ENCODE results near the gene CCDC88C. TPM values are rescaled to one million over a fixed set of nuclear protein-coding genes. Genes with fewer than 3 reads are reported as not detected.

CCDC88C gene
- total RNA-seq, 4 donors from 2014 or later: 1.1 to 2.7 (median 2.1) TPM

DNA sequence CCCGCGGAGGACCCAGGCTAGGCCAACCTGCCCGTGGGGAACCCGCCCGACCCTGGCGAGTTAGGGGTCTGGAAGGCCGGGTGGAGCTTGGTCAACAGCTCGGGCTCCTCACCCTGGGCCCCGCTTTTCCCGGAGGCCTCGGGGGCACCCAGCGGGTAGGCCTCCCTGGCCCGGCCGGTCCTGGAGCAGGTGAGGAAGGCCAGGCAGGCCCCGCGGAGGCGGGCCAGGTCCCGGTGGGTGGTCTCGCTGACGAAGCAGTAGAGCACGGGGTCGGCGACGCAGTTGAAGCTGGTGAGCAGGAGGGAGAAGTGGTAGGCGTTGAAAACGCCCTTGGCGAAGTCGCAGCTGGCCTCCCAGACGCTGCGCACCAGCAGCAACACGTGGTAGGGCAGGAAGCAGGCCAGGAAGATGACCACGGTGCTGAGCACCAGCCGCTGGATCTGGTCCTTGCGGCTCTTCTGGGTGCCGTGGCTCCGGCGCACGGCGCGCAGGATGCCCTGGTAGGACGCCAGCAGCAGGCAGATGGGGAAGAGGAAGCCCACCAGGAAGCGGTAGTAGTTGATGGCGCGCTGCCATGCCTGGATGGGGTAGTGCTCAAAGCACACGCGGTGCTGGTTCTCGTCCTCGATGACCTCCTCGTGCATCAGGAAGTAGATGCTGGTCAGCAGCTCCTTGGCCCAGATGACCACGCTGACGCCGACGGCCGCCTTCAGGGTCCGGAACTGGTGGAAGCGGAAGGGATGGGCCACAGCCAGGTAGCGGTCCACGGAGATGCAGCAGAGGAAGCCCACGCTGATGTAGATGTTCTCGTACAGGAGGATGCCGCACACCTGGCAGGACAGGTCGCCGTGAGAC, 183.5 kb downstream of the CCDC88C start:
- H3K9me3 ChIP-seq: no peaks in the 10 kb centered on the region
- H3K4me1 ChIP-seq: no peaks in the 10 kb centered on the region
- TF ChIP-seq, protein P1, sequence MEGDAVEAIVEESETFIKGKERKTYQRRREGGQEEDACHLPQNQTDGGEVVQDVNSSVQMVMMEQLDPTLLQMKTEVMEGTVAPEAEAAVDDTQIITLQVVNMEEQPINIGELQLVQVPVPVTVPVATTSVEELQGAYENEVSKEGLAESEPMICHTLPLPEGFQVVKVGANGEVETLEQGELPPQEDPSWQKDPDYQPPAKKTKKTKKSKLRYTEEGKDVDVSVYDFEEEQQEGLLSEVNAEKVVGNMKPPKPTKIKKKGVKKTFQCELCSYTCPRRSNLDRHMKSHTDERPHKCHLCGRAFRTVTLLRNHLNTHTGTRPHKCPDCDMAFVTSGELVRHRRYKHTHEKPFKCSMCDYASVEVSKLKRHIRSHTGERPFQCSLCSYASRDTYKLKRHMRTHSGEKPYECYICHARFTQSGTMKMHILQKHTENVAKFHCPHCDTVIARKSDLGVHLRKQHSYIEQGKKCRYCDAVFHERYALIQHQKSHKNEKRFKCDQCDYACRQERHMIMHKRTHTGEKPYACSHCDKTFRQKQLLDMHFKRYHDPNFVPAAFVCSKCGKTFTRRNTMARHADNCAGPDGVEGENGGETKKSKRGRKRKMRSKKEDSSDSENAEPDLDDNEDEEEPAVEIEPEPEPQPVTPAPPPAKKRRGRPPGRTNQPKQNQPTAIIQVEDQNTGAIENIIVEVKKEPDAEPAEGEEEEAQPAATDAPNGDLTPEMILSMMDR (IDR thresholded peaks at IDR 0.05 in 4 of 5, conservative IDR thresholded peaks at IDR 0.05 in 1 of 5): no peak
- no peak for TF ChIP-seq POLR2A (IDR thresholded peaks at IDR 0.05)
- in situ Hi-C loops (cut with MboI; ENCODE audit: low sequenced_read_pairs in 4 of 4) (no loop called here), intact Hi-C loops (cut with DNase I; ENCODE audit: low total_unique reads) (no loop called here)
- H3K27me3 ChIP-seq: no peaks in the 10 kb centered on the region
- peaks cover 0 to 18% of the 10 kb centered on the region in 2 donors for H3K36me3 ChIP-seq
- no peak for ATAC-seq
- H3K27ac ChIP-seq: no peak overlapping the region
- H3K4me3 ChIP-seq: no peak overlapping the region
- no peak for DNase-seq

DNA sequence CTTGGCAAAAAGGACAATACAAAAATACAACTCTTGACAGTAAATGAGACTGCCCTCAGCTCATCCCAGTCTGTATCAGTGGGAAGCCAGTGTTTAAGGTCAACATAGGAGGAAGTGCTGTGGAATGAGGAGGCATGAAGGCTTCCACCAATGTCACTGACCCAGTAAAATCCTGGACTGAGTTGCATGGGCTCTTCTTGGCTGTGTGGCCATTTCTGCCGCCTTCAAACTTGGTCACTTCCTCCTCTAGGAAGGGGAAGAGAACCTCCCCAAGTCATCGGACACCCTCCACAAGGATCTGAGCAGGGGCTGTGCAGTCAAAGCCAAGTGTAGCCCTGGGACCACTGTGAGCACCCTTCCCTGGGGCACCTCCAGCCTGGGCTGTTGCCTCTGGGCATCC, 185.0 kb downstream of the CCDC88C start:
- TF ChIP-seq, protein P1 (IDR thresholded peaks at IDR 0.05 in 4 of 5, conservative IDR thresholded peaks at IDR 0.05 in 1 of 5): no peak
- TF ChIP-seq POLR2A (IDR thresholded peaks at IDR 0.05): no peak
- Histone ChIP-seq H3K27me3 (no peaks in the 10 kb centered on the region), H3K4me1 (no peaks in the 10 kb centered on the region), H3K9me3 (no peaks in the 10 kb centered on the region), H3K27ac (no peak overlapping the region), H3K4me3 (no peak overlapping the region), H3K36me3 (peaks cover 0 to 33% of the 10 kb centered on the region in 2 donors)
- no peak for ATAC-seq
- intact Hi-C loops (cut with DNase I; ENCODE audit: low total_unique reads) (no loop called here), in situ Hi-C loops (cut with MboI; ENCODE audit: low sequenced_read_pairs in 4 of 4) (no loop called here)
- no peak for DNase-seq

DNA sequence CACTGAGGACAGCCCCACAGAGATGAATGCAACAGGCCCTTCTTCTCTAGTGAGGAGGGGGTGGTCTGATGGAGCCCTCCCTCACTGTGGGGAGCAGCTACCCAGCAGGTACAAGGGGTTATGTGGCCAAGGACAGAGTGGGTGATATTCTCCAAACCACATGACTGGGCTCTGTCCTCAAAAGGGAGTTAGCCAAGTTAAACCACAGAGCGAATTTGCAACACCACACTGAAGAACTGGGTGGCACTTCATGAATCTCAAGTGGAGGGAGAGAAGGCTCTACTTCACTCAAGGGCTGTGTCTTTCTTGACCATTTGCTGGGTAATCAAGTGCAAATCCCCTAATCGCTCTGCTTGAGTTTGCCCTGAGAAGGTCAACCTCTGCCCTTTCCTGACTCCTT, 185.6 kb downstream of the CCDC88C start:
- TF ChIP-seq POLR2A (IDR thresholded peaks at IDR 0.05): no peak
- TF ChIP-seq, protein P1 (IDR thresholded peaks at IDR 0.05 in 4 of 5, conservative IDR thresholded peaks at IDR 0.05 in 1 of 5): no peak
- H3K9me3 ChIP-seq: no peaks in the 10 kb centered on the region
- no peak for ATAC-seq
- no peak overlapping the region for H3K27ac ChIP-seq
- no peak overlapping the region for H3K4me3 ChIP-seq
- peaks cover 0 to 39% of the 10 kb centered on the region in 2 donors for H3K36me3 ChIP-seq
- no peaks in the 10 kb centered on the region for H3K27me3 ChIP-seq
- H3K4me1 ChIP-seq: no peaks in the 10 kb centered on the region
- in situ Hi-C loops (cut with MboI; ENCODE audit: low sequenced_read_pairs in 4 of 4): no loop called here
- no peak for DNase-seq
- intact Hi-C loops (cut with DNase I; ENCODE audit: low total_unique reads): no loop called here

DNA sequence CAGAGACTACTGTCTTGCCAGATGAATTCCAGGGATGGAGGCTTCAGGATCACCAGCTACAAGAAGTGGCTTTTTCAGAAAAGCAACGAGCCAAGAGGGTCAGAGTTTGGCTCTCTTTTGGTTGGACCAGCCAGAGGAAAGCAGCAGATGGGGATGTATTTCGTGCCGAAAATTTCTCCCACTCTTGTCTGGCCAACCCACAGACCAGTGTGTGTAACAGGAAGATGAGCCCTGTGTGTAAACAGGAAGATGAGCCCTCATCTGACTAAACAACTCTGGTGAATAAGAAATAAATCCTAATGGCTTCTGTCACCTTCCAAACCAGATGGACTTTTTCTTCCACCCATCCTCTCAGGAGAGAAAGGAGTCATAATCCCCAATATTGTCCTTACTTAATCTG, 186.2 kb downstream of the CCDC88C start:
- no peaks in the 10 kb centered on the region for H3K27me3 ChIP-seq
- H3K9me3 ChIP-seq: no peaks in the 10 kb centered on the region
- in situ Hi-C loops (cut with MboI; ENCODE audit: low sequenced_read_pairs in 4 of 4) (no loop called here), intact Hi-C loops (cut with DNase I; ENCODE audit: low total_unique reads) (no loop called here)
- peaks cover 0 to 45% of the 10 kb centered on the region in 2 donors for H3K36me3 ChIP-seq
- ATAC-seq: no peak
- H3K4me3 ChIP-seq: no peak overlapping the region
- H3K27ac ChIP-seq: no peak overlapping the region
- no peak for TF ChIP-seq POLR2A (IDR thresholded peaks at IDR 0.05)
- TF ChIP-seq, protein P1 (IDR thresholded peaks at IDR 0.05 in 4 of 5, conservative IDR thresholded peaks at IDR 0.05 in 1 of 5): no peak
- H3K4me1 ChIP-seq: no peaks in the 10 kb centered on the region
- no peak for DNase-seq
